ENCODE results near the gene SERPINA3. TPM values are rescaled to one million over a fixed set of nuclear protein-coding genes. Genes with fewer than 3 reads are reported as not detected.

SERPINA3 gene
- total and polyA plus RNA-seq, 11 donors: 2.7 to 205 (median 23.6) TPM

DNA sequence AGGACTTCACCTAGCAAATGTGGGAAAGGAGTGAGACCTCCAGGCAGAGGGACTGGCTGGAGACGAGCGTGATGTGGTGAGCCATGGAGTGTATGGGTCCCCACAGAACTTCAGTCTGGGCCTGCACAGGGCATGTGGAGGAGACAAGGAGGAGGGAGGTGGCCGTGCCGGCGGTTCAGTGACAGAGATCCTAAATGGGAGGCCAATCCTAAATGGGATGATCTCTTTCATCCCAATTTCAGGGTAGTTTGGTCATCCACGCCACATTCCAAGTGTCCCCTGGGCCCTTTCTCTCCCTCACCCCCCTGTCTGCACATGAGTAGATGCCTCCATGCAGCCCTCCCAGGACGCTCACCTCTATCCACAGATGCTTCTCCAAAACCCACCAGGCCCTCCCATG, 17.8 kb upstream of the SERPINA3 start:
- WGBS, 4 donors: 82 to 89% (median 87%) methylated on average over 7 of the region's 7 CpGs
- Histone ChIP-seq H3K9me3 (no peaks in the 10 kb centered on the region), H3K27me3 (no peaks in the 10 kb centered on the region), H3K4me1 (peaks cover 0 to 35% (median 9%) of the 10 kb centered on the region in 12 donors), H3K36me3 (no peaks in the 10 kb centered on the region), H3K4me3 (no peak overlapping the region), H3K27ac (no peak overlapping the region)
- intact Hi-C loops (cut with DNase I): no loop called here
- TF ChIP-seq POLR2A (IDR thresholded peaks at IDR 0.05): no peak
- DNase-seq: no peak
- ATAC-seq: no peak

GRCh38 chr14:94595912-94596311, 16.3 kb upstream of the SERPINA3 start:
- no peaks in the 10 kb centered on the region for H3K27me3 ChIP-seq
- intact Hi-C loops (cut with DNase I): no loop called here
- H3K4me1 ChIP-seq: peaks cover 3 to 50% (median 19%) of the 10 kb centered on the region in 12 donors
- TF ChIP-seq POLR2A (IDR thresholded peaks at IDR 0.05): no peak
- H3K27ac ChIP-seq: peak overlapping the region in 2 of 12 donors; percentile 16 to 41
- no peaks in the 10 kb centered on the region for H3K36me3 ChIP-seq
- ATAC-seq: peak in 3 of 4 donors; percentile 45 to 80 (median 76)
- WGBS, 4 donors: 44 to 52% (median 48%) methylated on average over 2 of the region's 2 CpGs
- DNase-seq: peak in 2 of 5 donors; percentile 23 to 54
- no peaks in the 10 kb centered on the region for H3K9me3 ChIP-seq
- H3K4me3 ChIP-seq: no peak overlapping the region

DNA sequence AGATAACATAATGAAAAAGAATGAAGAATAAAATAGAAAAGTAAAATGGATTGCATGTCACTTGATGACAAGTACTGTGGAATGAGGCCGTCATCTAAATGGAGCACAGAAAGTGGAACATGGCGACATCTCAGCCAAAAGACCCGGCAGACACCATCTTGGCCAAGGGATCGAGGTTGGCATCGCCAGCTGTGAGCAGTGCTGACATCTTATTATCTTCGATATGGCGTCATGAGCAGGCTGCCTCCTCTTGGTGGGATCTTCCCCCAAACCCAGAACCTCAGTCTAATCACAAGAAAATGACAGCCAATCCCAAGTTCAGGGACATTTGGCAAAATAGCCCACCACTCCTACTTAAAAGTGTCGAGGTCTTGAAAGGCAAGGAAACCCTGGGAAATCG, 15.8 kb upstream of the SERPINA3 start:
- intact Hi-C loops (cut with DNase I): no loop called here
- H3K4me1 ChIP-seq: peaks cover 3 to 52% (median 19%) of the 10 kb centered on the region in 12 donors
- no peaks in the 10 kb centered on the region for H3K36me3 ChIP-seq
- peak overlapping the region in 1 of 12 donors; percentile 41 for H3K27ac ChIP-seq
- H3K27me3 ChIP-seq: no peaks in the 10 kb centered on the region
- 67 to 80% (median 73%) methylated on average over 9 of the region's 9 CpGs for WGBS, 4 donors
- no peak for DNase-seq
- no peaks in the 10 kb centered on the region for H3K9me3 ChIP-seq
- no peak overlapping the region for H3K4me3 ChIP-seq
- TF ChIP-seq CTCF (IDR thresholded peaks at IDR 0.05) (no peak), POLR2A (IDR thresholded peaks at IDR 0.05) (no peak)
- no peak for ATAC-seq

DNA sequence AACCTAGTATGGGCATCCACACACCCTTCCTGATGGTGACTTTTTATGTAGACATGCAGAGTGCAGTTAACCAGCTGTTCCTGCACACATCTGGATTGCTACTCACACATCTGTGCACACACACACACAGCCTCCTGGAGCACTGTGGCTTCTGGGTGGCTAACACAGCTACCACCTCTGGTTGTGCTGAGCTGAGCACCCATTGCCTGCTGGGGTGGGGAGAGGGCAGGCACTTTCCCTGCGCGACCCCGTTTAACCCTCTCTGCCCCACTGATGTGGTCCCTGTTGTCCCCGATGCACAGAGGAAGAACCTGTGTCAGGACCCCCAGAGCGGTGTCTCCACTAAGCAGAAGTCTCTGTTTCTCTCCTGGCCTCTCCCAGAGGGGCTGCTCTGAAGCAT, 14.4 kb upstream of the SERPINA3 start:
- no peak overlapping the region for H3K27ac ChIP-seq
- peaks cover 3 to 66% (median 23%) of the 10 kb centered on the region in 12 donors for H3K4me1 ChIP-seq
- no peaks in the 10 kb centered on the region for H3K27me3 ChIP-seq
- intact Hi-C loops (cut with DNase I): no loop called here
- DNase-seq: no peak
- no peaks in the 10 kb centered on the region for H3K9me3 ChIP-seq
- WGBS, 4 donors: 75 to 89% (median 83%) methylated on average over 2 to 5 of the region's 5 CpGs
- no peaks in the 10 kb centered on the region for H3K36me3 ChIP-seq
- no peak for TF ChIP-seq CTCF (IDR thresholded peaks at IDR 0.05)
- TF ChIP-seq POLR2A (IDR thresholded peaks at IDR 0.05): no peak
- ATAC-seq: no peak
- no peak overlapping the region for H3K4me3 ChIP-seq

DNA sequence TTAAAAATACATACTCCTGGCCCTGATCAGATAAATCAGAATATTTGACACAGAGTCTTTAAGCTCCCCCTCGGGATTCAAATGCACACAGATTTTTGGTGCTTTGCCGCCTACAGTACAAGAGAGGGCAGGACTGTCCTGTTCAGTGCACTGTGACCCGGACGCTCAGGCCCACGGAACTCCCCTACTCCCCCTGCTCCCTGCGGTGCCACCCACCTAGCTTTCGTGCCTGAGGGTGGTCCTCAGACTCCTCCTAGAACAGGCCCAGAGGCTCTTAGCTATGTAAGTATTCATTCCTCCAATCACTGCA, 13.7 kb upstream of the SERPINA3 start:
- Histone ChIP-seq H3K4me3 (no peak overlapping the region), H3K36me3 (no peaks in the 10 kb centered on the region), H3K4me1 (peaks cover 3 to 68% (median 23%) of the 10 kb centered on the region in 12 donors), H3K9me3 (no peaks in the 10 kb centered on the region), H3K27ac (peak overlapping the region in 5 of 12 donors; percentile 44 to 78 (median 67)), H3K27me3 (no peaks in the 10 kb centered on the region)
- TF ChIP-seq CTCF (IDR thresholded peaks at IDR 0.05) (no peak), POLR2A (IDR thresholded peaks at IDR 0.05) (no peak)
- intact Hi-C loops (cut with DNase I): no loop called here
- DNase-seq (no peak), ATAC-seq (no peak)
- WGBS, 4 donors: 72 to 78% (median 77%) methylated on average over 7 of the region's 7 CpGs
